ENCODE measurements around the gene XYLT1. TPM values are rescaled to one million over a fixed set of nuclear protein-coding genes. Genes with fewer than 3 reads are reported as not detected.

The XYLT1 gene
- total RNA-seq, 1 donor from 2014 or later = 1.6 TPM

GRCh38 chr16:17061326-17061725, 409.4 kb downstream of the XYLT1 start:
- Histone ChIP-seq H3K4me3 (ENCODE audit: low read depth, low read length) (no peak overlapping the region), H3K36me3 (ENCODE audit: control insufficient read depth, insufficient read depth, low read length) (no peaks in the 10 kb centered on the region), H3K27me3 (ENCODE audit: control insufficient read depth, insufficient read depth, low read length) (no peaks in the 10 kb centered on the region)
- no peak for DNase-seq (ENCODE audit: low read depth)
- TF ChIP-seq CTCF (IDR thresholded peaks at IDR 0.05; ENCODE audit: insufficient read depth, low read length, poor library complexity, severe bottlenecking) = no peak

GRCh38 chr16:17058471-17058870, 412.3 kb downstream of the XYLT1 start:
- TF ChIP-seq CTCF (IDR thresholded peaks at IDR 0.05; ENCODE audit: insufficient read depth, low read length, poor library complexity, severe bottlenecking) = no peak
- DNase-seq (ENCODE audit: low read depth) = no peak
- no peaks in the 10 kb centered on the region for H3K36me3 ChIP-seq (ENCODE audit: control insufficient read depth, insufficient read depth, low read length)
- H3K4me3 ChIP-seq (ENCODE audit: low read depth, low read length) = no peak overlapping the region
- no peaks in the 10 kb centered on the region for H3K27me3 ChIP-seq (ENCODE audit: control insufficient read depth, insufficient read depth, low read length)

GRCh38 chr16:17056666-17057065, 414.1 kb downstream of the XYLT1 start:
- DNase-seq (ENCODE audit: low read depth) = no peak
- H3K36me3 ChIP-seq (ENCODE audit: control insufficient read depth, insufficient read depth, low read length) = no peaks in the 10 kb centered on the region
- no peaks in the 10 kb centered on the region for H3K27me3 ChIP-seq (ENCODE audit: control insufficient read depth, insufficient read depth, low read length)
- TF ChIP-seq CTCF (IDR thresholded peaks at IDR 0.05; ENCODE audit: insufficient read depth, low read length, poor library complexity, severe bottlenecking) = no peak
- no peak overlapping the region for H3K4me3 ChIP-seq (ENCODE audit: low read depth, low read length)

- Histone ChIP-seq H3K4me3 (ENCODE audit: low read depth, low read length) (no peak overlapping the region), H3K27me3 (ENCODE audit: control insufficient read depth, insufficient read depth, low read length) (no peaks in the 10 kb centered on the region), H3K36me3 (ENCODE audit: control insufficient read depth, insufficient read depth, low read length) (no peaks in the 10 kb centered on the region)
- DNase-seq (ENCODE audit: low read depth) = no peak
- no peak for TF ChIP-seq CTCF (IDR thresholded peaks at IDR 0.05; ENCODE audit: insufficient read depth, low read length, poor library complexity, severe bottlenecking)
Measured at GRCh38 chr16:17053536-17054160, 417.1 kb downstream of the XYLT1 start.
